ENCODE results near the gene ROR1. TPM values are rescaled to one million over a fixed set of nuclear protein-coding genes. Genes with fewer than 3 reads are reported as not detected.

The ROR1 gene
- total RNA-seq, result 2.5 and 3.0 TPM in 2 replicates
- polyA plus RNA-seq (2012), result 2.7 TPM

- peak; percentile 92 for DNase-seq (ENCODE audit: low read depth)
Observed at GRCh38 chr1:63773815-63774616, at the start of gene ROR1. TSS of gene ROR1 (plus strand) at chr1:63774017.

DNA sequence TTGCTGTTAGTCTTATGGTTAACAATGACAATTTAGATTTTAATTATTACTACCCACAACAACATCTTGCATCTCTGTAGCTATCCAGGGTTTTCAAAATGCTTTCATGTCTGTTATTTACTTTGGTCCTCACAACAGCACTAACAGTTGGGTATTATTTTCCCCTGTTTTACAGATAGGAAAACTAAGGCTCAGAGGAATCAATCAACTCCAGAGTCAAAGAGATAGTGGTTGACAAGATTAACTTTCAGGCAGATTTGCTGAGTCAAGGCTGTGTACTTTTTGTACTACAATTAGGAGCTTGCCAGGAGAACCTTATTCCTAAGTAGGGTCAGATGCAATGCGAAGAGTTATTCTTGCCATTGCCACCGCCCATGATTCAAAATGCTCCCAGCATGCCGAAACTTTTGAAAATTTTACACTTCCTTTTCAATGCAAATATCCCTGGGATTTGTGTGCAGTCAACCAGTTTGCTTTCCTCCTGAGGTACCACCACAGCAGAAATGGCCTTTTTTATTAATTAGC is 49.4 kb upstream of the ROR1 start:
- DNase-seq (ENCODE audit: low read depth), result no peak

DNA sequence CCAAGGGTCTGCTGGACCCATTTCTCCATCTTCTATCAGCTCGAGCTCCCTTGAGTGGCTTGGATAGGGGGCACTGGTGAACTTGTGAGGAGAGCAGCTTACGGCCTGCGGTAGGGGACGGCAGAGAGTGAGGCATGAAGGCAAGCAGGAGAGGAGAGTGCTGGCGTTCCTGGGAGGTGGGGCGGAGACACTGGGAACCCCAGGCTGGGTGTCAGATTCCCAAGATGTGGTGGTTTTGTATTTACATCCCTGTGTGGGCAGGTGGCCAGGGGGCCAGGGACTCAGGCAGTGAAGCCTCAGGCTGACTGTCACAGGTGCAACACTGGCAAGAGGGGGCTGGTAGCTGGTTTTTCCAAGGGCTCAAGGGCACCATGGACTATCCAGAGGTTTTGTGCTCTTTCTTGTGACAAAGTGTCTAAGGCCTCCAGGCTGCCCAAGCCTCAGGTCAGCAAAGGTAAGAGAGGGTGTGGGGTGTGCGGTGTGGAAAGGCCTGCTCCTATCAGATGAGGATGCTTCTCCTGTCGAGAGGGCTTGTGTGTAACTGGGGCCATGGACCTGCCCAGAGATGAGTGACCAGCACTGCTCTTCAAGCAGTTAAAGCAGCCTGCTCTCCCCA is 45.1 kb upstream of the ROR1 start:
- DNase-seq (ENCODE audit: low read depth), result no peak

GRCh38 chr1:63729227-63729620 is 44.6 kb upstream of the ROR1 start:
- no peak for DNase-seq (ENCODE audit: low read depth)

- no peak for DNase-seq (ENCODE audit: low read depth)
Observed at GRCh38 chr1:63730211-63730610, 43.6 kb upstream of the ROR1 start.

DNA sequence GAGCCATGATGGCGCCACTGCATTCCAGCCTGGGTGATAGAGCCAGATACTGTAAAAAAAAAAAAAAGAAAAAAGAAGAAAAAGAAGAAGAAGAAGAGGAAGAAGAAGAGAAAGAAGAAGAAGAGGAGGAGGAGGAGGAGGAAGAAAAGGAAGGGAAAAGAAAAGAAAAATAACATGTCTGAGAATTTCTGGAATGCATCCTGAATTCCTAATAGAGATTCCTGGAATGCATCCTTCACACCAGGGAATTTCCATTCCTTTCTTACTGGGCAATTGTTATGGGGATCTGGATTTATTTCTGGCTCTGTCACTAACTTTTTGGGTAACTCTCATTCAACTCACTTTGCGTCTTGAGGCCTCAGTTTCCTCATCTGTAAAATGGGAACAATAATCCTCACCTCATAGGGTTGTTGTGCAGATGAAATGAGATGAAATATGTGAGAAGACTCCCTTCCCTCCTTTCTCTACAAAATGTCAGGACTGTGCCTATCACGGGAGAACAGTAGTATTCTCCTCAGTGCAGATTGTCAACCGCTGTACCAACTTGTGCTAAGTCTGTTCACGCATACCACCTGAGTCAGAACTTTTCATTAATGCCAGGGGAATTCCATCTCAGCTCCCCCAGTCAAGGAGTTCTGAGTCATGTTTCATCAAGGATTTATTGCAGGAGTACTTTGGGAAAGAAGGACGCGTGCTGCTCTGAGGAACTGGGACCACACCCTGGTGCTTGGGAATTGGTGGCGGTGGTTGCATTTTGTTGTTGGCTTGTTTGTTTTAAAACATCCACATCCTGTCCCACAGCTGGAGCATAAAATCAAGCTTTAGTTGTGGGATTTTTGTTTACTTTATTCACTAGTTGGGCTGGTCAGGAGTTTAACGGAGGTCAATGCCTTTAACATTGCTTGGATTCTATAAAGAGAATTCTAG is 42.4 kb upstream of the ROR1 start:
- DNase-seq (ENCODE audit: low read depth), result peak; percentile 88

GRCh38 chr1:63732666-63733065 is 41.2 kb upstream of the ROR1 start:
- DNase-seq (ENCODE audit: low read depth), result peak; percentile 43

GRCh38 chr1:63738772-63739171 is 35.0 kb upstream of the ROR1 start:
- no peak for DNase-seq (ENCODE audit: low read depth)

GRCh38 chr1:63739452-63739851 is 34.4 kb upstream of the ROR1 start:
- no peak for DNase-seq (ENCODE audit: low read depth)

DNA sequence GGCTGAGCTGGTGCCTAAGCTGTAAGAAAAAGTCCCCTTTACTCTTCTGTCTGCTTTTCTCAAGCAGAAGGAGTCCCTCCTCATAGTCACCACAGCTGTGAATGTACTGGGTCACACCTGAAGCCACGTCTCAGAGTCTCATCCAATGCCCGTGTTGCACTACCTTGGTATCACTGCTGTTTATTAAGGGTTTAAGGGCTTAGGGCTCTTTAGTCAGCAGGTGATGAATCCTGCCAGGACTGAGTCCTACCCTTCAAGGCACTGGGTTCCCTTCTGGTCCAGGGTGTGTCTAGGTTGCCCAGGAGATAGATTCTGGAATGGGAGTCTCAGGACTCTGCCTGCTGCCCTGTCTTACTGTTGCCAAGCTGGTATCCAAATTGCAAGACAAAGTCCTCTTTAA is 33.4 kb upstream of the ROR1 start:
- no peak for DNase-seq (ENCODE audit: low read depth)

DNA sequence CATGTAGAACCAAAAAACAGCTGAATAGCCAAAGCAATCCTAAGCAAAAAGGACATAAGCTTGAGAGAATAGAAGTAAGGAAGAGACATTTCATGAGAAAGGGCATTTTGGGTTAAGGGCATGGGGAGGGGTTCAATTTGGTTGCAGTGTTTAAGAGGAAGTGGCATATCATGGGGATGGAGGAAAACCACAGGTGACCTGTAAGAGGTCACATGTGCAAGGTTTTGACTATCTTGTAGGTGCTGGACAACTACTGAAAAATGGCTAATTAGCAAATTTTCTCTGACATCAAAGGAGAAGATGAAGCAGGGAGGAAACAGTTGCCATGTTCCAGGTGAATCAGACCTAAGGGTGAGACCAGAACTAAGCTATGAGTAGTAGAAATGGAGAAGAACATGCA is 31.3 kb upstream of the ROR1 start:
- DNase-seq (ENCODE audit: low read depth), result no peak

DNA sequence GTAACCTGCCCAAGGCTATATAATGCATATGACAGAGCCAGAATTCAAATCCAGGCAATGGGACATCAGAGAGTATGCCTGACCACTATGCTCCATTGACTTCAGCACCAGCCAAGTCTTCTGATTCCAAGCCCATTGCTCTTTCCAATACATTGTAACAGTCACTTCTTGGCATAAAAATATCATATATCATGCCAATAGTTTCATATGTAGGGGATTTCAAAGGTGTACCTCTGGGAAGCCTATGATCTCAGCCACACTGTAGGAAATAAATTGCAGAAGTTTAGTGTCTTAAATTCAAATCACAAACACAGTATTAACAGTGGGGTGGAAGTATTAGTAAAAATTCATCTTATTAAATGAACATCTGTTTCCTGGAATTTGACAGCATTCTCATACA is 30.0 kb upstream of the ROR1 start:
- no peak for DNase-seq (ENCODE audit: low read depth)

DNA sequence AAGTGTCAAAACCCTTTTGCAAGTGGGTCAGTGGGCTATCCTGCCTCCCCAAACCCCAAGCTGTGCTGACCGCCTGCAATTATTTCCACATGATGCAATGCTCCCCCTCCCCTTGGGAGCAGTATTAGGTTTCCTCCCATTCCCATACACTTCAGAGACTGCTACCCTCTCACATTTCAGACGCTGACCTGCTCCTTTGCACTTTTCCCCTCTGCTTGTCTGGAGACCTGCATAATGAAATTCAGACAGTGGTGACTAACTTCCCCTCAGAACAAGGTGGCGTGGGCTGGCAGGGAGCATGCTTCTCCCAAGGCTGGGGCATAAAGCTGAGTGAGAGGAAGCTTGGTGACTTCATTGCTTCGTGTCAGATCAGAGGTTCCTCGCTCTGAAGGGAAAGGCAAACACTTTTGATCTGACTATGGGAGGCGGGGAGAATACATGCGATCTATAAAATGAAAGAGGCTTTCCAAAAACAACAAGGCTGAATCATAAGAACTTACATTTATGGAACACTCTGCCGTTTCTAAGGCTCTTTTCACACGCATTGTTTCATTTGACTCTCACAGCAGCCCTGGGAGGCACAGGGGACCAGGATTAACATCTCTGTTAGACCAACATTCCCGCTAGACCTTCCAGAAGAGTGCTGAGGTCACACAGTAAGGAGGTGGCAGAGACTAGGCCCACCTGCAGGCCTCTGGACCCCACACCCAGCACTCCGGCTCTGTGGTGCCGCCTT is 27.5 kb upstream of the ROR1 start:
- no peak for DNase-seq (ENCODE audit: low read depth)

GRCh38 chr1:63747445-63747844 is 26.4 kb upstream of the ROR1 start:
- no peak for DNase-seq (ENCODE audit: low read depth)

- DNase-seq (ENCODE audit: low read depth), result no peak
Observed at GRCh38 chr1:63748046-63748580, 25.7 kb upstream of the ROR1 start.

DNA sequence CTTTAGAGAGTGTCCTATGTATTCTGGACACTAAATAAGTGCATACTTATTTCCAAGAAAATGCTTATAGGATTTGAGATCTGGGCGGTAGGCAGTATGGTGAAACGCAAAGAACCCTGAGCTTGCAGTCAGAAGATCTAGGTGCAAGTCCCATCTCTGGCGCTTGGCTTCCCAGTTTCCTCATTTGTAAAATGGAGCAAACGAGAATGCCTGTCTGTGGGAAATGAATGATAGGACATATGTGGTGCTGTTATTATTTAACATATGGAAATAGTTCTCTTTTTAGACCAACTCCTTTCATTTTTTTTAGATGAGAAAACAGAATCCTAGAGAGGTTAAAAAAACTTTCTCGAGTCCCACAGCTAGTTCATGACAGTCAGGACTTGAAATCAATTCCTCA is 25.2 kb upstream of the ROR1 start:
- no peak for DNase-seq (ENCODE audit: low read depth)

DNA sequence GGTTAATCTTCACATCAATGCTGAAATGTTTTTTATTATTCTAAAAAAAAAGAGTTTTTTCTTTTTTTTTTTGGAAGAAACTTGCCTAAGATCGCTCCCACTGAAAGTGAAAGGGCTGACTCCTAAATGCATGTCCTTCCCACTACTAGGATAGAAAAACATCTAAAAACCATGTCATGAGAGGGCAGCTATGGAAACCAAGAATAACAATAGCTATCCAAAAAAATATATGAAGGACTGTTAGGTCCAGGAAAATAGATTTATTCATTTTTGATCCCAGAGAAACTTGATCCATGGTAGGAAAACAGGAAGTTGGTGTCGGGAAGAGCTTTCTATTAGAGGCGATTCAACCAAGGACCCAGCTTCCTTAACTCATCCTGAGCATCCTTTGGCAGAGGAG is 23.1 kb upstream of the ROR1 start:
- no peak for DNase-seq (ENCODE audit: low read depth)

DNA sequence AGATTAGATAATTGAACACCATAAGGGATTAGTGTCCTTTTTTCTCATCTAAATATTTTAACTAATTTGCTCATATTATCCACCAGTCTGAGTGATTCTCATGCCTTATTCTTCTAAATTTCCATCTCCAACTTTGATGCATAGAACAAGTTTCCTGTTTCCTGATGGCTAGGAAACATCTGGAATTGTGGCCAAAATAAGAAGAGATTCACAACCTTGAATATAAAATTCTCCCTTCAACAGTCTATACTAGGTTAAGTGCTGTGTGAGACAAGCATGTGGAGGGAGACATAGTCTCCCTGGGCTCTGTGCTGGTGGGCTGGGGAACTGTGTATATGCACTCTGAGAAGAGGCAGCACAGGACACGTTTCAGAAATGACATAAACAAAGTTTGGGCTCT is 21.6 kb upstream of the ROR1 start:
- DNase-seq (ENCODE audit: low read depth), result no peak

GRCh38 chr1:63753591-63753990 is 20.2 kb upstream of the ROR1 start:
- DNase-seq (ENCODE audit: low read depth), result no peak

DNA sequence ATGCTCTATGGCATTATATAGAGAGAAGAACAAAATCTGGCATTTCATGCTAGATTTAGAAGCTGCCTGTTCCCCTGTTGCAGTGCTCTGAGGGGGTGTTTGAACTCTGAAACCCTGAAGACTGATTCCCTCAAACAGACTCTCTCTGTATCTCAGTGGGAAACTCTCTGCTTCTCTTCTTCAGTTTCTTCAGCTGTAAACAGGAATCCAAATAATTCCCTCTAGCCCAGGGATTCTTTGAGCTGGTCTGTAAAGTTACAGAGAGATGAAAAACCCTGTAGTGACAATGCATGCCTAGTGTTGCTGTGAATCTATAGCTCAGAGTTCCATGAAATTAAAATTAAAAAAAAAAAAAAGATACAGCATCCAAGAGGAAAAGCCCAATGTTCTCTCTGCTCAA is 17.0 kb upstream of the ROR1 start:
- DNase-seq (ENCODE audit: low read depth), result no peak

DNA sequence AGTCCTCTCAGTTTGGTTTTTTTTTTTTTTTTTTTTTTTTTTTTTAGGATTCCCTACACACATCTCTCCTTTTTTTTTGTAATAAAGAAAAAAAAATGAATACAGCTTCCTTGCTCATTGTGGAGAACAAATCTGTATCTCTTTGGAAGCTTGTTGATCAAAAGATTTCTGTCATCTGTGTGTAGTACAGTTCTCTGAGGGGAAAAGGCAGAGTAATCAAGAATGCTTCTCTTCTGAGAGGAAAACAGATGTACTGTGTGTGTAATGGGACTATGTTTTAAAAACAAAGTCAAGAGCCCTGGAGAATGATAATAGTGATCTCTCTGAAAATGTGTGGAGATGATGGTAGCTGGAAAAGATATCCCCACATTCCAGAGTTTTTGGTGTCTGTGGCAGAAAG is 16.5 kb upstream of the ROR1 start:
- no peak for DNase-seq (ENCODE audit: low read depth)

Data from myocyte (in vitro differentiated cells).